Upper lobe of left lung (tissue), 6 donors: ENCODE data around the gene B3GNT9. TPM values are rescaled to one million over a fixed set of nuclear protein-coding genes. Genes with fewer than 3 reads are reported as not detected.

ENCODE experiments used
- ATAC-seq, 2 donors: fragments of 200-7000 bp; cut with Tn5 transposase; one replicate each; pipeline ENCODE4 v1.9.1; 2022; ENCODE audit warnings: mild to moderate bottlenecking in 2 of 2, moderate library complexity in 2 of 2; ENCODE audit not compliant: low FRiP score in 2 of 2
- DNase-seq, 2 donors: peaks; one replicate each; pipeline ENCODE4 v3.0.0-alpha.2; 2019 to 2020
- H3K27ac ChIP-seq, 4 donors: fragments of 200-600 bp; sonication (generic); one replicate each; pipeline ENCODE4 v1.5.1; 2016 to 2019
- H3K27me3 ChIP-seq, 4 donors: fragments of 200-600 bp; sonication (generic); one replicate each; pipeline ENCODE4 v1.5.1; 2017 to 2019
- H3K36me3 ChIP-seq, 4 donors: fragments of 200-600 bp; sonication (generic); one replicate each; pipeline ENCODE4 v1.5.1; 2016 to 2019
- H3K4me1 ChIP-seq, 4 donors: fragments of 200-600 bp; sonication (generic); one replicate each; pipeline ENCODE4 v1.5.1; 2018 to 2019
- H3K4me3 ChIP-seq, 4 donors: fragments of 200-600 bp; sonication (generic); one replicate each; pipeline ENCODE4 v1.5.1; 2017 to 2019; ENCODE audit warnings: mild to moderate bottlenecking in 2 of 4, moderate library complexity in 1 of 4
- H3K9me3 ChIP-seq, 4 donors: fragments of 200-600 bp; sonication (generic); one replicate each; pipeline ENCODE4 v1.5.1; 2018 to 2019
- EP300 ChIP-seq, 4 donors: sonication (generic); formaldehyde crosslinking; IDR thresholded peaks; one replicate each; pipeline ENCODE4 v1.5.1; 2017; ENCODE audit warnings: antibody characterized with exemption in 4 of 4, control low read depth in 2 of 4
- POLR2A ChIP-seq, 4 donors: fragments of 450-650 bp; IDR thresholded peaks; one replicate each; pipeline ENCODE4 v1.5.1; 2016 to 2017; ENCODE audit warnings: antibody characterized with exemption in 4 of 4, mild to moderate bottlenecking in 2 of 4
- POLR2AphosphoS5 ChIP-seq, 2 donors: sonication (generic); formaldehyde crosslinking; IDR thresholded peaks; one replicate each; pipeline ENCODE4 v1.5.1; 2017; ENCODE audit warnings: antibody characterized with exemption in 2 of 2
- WGBS, 2 donors: methylation state at CpG; one replicate each; pipeline ENCODE4 v1.1.5; 2017 to 2018; 5-methylcytosine and 5-hydroxymethylcytosine counted together
- total RNA-seq, 6 donors: library from RNA; depleted of rRNA in 4 of 6; stranded (reverse); fragments of >200 nt in 4 of 6; gene quantifications; one replicate each; pipeline versions ENCODE4 v1.1.0 to v1.2.1, GENCODE V29; 2016 to 2021
- TF ChIP-seq, protein P1 (sequence below), 6 experiments: fragments of 450-650 bp in 4 of 6; fragments of 200-600 bp in 2 of 6; sonication (generic) in 2 of 6; IDR thresholded peaks; one replicate each; pipeline ENCODE4 v1.5.1; 2016 to 2019; ENCODE audit warnings: antibody characterized with exemption in 6 of 6
- donor health status: DM: no; HTN: no; CAD: no; lungs with moderate emphysema.
- donor health status: DM: no; HTN: yes; CAD: no; lungs with severe emphysema.

Gene B3GNT9
- total RNA-seq, 6 donors from 2014 or later, result 6.3 to 20.8 (median 17.7) TPM

DNA sequence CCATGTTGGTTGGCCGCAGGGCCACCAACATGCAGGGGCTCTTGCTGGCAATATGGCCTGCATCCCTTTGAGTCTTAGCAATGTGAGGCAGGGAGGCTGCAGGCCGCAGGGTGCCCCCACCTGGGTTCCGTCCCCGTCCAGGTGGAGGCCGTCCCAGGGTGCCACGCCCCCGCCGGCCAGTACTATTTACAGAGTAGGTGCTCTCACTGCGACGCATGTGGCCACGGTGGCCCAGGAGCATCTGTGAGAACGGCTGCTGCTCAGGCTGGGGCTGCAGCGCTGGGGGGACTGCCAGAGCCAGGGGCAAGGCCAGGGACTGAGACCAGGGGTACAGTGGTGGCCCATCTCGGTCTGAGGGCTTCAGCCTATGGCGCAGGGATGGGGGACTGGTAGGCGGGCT is 29.4 kb upstream of the B3GNT9 start:
- peak in 1 of 2 donors; percentile 77 for DNase-seq
- TF ChIP-seq EP300 (IDR thresholded peaks at IDR 0.05) (no peak), POLR2A (IDR thresholded peaks at IDR 0.05) (no peak), POLR2AphosphoS5 (IDR thresholded peaks at IDR 0.05) (no peak)
- TF ChIP-seq, protein P1, sequence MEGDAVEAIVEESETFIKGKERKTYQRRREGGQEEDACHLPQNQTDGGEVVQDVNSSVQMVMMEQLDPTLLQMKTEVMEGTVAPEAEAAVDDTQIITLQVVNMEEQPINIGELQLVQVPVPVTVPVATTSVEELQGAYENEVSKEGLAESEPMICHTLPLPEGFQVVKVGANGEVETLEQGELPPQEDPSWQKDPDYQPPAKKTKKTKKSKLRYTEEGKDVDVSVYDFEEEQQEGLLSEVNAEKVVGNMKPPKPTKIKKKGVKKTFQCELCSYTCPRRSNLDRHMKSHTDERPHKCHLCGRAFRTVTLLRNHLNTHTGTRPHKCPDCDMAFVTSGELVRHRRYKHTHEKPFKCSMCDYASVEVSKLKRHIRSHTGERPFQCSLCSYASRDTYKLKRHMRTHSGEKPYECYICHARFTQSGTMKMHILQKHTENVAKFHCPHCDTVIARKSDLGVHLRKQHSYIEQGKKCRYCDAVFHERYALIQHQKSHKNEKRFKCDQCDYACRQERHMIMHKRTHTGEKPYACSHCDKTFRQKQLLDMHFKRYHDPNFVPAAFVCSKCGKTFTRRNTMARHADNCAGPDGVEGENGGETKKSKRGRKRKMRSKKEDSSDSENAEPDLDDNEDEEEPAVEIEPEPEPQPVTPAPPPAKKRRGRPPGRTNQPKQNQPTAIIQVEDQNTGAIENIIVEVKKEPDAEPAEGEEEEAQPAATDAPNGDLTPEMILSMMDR (IDR thresholded peaks at IDR 0.05), result no peak
- Histone ChIP-seq H3K9me3 (no peaks in the 10 kb centered on the region), H3K27ac (no peak overlapping the region), H3K4me3 (no peak overlapping the region), H3K27me3 (no peaks in the 10 kb centered on the region), H3K36me3 (peaks cover 0 to 6% (median under 1%) of the 10 kb centered on the region in 4 donors), H3K4me1 (peaks cover 38 to 45% (median 43%) of the 10 kb centered on the region in 4 donors)
- 95% methylated on average over 16 of the region's 16 CpGs; no CpG with 5 or more reads in 1 of the 2 donors for WGBS, 2 donors
- ATAC-seq, result no peak

DNA sequence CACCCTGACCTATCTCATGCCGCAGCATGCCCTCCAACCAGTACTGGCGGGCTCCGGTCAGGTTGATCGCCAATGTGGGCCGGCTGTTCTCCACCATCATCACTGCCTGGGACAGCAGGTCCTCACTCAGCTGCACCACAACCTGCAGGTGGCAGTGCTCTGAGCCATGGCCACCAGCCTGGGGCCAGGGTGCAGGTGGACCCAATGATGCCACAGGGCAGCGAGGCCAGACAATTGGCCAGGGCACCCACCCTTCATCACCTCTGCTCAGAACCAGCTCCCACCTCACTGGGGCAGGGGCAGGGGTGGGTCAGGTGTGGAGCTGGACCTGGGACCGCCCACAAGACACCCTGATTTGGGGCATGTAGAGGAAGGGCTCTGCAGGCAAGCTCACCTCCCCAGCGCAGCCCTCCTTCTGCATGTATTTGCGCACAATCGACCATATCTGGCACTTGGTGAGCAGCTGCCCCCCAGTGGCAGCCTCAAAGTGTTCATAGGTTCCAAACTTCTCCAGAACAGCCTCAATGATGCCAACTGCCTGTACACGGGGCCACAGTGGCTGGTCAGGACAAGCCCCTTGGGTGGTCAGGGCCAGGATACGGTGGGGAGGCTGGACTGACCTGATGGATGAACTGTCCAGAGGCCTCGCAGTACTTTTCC is 28.8 kb upstream of the B3GNT9 start:
- 90 to 93% methylated on average over 9 to 13 of the region's 13 CpGs for WGBS, 2 donors
- Histone ChIP-seq H3K4me1 (peaks cover 38 to 45% (median 43%) of the 10 kb centered on the region in 4 donors), H3K36me3 (peaks cover 0 to 6% (median 1%) of the 10 kb centered on the region in 4 donors), H3K27ac (no peak overlapping the region), H3K9me3 (no peaks in the 10 kb centered on the region), H3K4me3 (no peak overlapping the region), H3K27me3 (no peaks in the 10 kb centered on the region)
- no peak for ATAC-seq
- TF ChIP-seq EP300 (IDR thresholded peaks at IDR 0.05), result no peak
- TF ChIP-seq POLR2A (IDR thresholded peaks at IDR 0.05), result no peak
- TF ChIP-seq, protein P1 (IDR thresholded peaks at IDR 0.05), result no peak
- TF ChIP-seq POLR2AphosphoS5 (IDR thresholded peaks at IDR 0.05), result no peak
- no peak for DNase-seq

DNA sequence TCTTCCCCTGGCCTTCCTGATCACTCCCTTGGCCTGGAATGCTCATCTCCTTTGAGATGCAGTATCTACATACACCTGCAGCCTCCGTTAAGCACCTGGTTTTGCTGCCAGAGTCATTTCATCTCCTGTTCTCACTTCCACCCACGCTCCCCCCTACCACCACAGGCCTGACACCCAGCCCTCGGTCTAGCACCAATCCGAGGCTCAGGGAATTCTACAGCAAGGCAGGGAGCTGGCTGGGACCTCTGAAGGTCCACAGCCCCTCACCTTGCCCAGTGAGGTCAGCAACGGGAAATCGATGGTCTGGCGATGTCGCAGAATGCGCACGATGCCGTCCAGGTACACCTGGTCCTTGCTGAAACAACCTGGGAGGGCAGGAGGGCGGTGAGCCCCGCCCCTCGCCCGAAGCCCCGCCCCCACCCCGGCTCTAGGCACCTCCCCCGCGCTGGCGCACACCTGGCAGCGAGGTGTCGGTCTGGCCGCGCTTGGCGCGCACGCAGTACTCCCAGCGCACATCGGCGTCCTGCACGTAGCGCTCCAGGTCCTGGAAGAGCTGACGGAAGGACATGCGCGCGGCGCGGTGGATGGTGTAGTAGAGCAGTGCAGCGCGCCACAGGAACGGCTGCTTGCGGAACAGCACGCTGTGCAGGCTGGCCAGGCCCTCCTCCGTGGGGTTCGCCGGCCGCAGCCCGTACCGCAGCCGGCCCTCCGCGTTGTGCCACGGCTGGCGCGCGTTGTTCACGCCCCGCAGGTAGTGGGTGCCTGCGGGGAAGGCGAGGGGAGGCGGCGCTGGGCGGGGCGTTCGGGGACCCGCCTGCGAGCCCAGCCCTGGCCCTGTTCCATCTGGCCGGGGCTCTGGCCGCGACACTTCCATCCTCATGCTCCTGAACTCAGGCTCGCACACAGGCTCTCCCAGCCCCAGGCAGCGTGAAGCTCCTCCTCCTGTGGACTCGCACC is 27.2 kb upstream of the B3GNT9 start:
- DNase-seq, result peak; percentile 88 to 94
- peaks cover 0 to 6% (median 1%) of the 10 kb centered on the region in 4 donors for H3K36me3 ChIP-seq
- peak; percentile 61 to 83 for ATAC-seq
- H3K4me3 ChIP-seq, result peak overlapping the region in 3 of 4 donors; percentile 35 to 55 (median 52)
- no peaks in the 10 kb centered on the region for H3K9me3 ChIP-seq
- H3K27me3 ChIP-seq, result no peaks in the 10 kb centered on the region
- peaks cover 45 to 51% (median 50%) of the 10 kb centered on the region in 4 donors for H3K4me1 ChIP-seq
- H3K27ac ChIP-seq, result peak overlapping the region in 3 of 4 donors; percentile 36 to 68 (median 67)
- 10 to 22% methylated on average over 13 to 34 of the region's 73 CpGs for whole genome bisulfite sequencing, 2 donors
- TF ChIP-seq EP300 (IDR thresholded peaks at IDR 0.05), result no peak
- peak in 1 of 4 donors; percentile 66 for TF ChIP-seq POLR2A (IDR thresholded peaks at IDR 0.05)
- peak; percentile 16 to 44 for TF ChIP-seq POLR2AphosphoS5 (IDR thresholded peaks at IDR 0.05)
- TF ChIP-seq, protein P1 (IDR thresholded peaks at IDR 0.05), result peak in 5 of 6 experiments; percentile 31 to 67 (median 33)

DNA sequence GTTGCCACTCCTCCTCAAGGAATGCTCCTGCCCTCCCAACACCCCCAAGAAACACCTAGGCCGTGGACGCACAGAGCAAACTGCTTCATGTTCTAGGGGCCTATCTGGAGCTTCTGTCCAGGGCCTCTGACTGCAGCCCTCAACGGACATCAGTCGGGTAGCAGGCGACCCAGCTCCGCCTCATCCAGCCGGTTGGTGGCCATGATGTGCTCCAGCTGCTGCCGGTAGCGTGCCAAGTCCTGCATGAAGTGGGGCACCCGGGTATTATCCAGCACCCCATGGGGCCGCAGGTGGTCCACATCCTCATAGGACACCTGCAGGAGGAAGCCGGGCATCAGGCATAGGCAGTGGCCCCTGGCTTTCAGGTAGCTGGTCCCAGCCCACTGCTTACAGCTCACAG is 25.9 kb upstream of the B3GNT9 start:
- WGBS, 2 donors, result 85 to 90% methylated on average over 5 to 12 of the region's 12 CpGs
- ATAC-seq (no peak), DNase-seq (peak in 1 of 2 donors; percentile 85)
- H3K36me3 ChIP-seq, result peaks cover 0 to 6% (median 1%) of the 10 kb centered on the region in 4 donors
- TF ChIP-seq EP300 (IDR thresholded peaks at IDR 0.05) (no peak), POLR2A (IDR thresholded peaks at IDR 0.05) (no peak), POLR2AphosphoS5 (IDR thresholded peaks at IDR 0.05) (no peak)
- TF ChIP-seq, protein P1 (IDR thresholded peaks at IDR 0.05), result no peak
- H3K4me3 ChIP-seq, result no peak overlapping the region
- no peak overlapping the region for H3K27ac ChIP-seq
- H3K27me3 ChIP-seq, result no peaks in the 10 kb centered on the region
- H3K9me3 ChIP-seq, result no peaks in the 10 kb centered on the region
- H3K4me1 ChIP-seq, result peaks cover 39 to 56% (median 54%) of the 10 kb centered on the region in 4 donors
